ENCODE data around the gene SIL1.
"Not testable (repeated sequence)": the region's sequence is repeated elsewhere in the genome, so short reads cannot be mapped to it uniquely, and the experiment has no call there.

Gene SIL1

DNA sequence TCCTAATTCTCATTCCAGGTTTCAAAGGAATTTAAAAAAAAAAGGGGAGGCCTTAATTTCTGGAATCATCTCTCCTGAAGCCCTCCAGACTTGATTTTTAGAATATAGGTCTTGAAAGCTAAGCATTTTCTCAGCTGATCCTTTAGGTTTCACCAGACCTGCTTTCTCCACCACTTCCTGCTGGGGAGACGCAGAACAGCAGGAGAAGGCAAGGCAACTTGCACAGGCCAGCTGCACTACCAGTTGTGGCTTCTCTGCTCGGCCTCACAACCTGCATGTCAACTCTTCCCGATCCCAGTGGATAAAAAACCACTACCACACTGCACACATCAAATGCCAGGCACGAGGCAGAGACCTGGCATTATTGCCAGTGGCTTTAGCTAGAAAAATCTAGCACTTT is 119.8 kb downstream of the SIL1 start:
- Histone ChIP-seq H3K4me1 (ENCODE audit: control insufficient read depth in 1 of 2, insufficient read depth in 1 of 2, low read depth in 1 of 2, low read length in 1 of 2) (peaks cover 15 to 23% of the 10 kb centered on the region in 2 experiments), H3K27me3 (no peaks in the 10 kb centered on the region), H3K36me3 (no peaks in the 10 kb centered on the region)

DNA sequence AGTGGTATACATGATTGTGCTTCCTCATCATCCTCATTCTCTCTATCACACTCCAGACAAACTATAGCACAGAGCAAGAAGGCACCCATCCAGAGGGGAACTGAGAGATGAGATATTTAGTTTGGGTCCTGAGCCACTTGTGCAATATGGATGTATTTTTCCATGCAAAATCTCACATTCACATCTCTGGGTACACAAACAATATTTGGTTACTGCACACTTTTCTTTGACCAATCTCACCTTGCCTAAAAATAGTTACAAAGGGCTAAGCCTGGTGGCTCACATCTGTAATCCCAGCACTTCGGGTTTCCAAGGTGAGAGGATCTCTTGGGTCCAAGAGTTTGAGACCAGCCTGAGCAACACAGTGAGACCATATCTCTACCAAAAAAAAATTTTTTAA is 120.3 kb downstream of the SIL1 start:
- no peaks in the 10 kb centered on the region for H3K27me3 ChIP-seq
- TF ChIP-seq, protein P1, sequence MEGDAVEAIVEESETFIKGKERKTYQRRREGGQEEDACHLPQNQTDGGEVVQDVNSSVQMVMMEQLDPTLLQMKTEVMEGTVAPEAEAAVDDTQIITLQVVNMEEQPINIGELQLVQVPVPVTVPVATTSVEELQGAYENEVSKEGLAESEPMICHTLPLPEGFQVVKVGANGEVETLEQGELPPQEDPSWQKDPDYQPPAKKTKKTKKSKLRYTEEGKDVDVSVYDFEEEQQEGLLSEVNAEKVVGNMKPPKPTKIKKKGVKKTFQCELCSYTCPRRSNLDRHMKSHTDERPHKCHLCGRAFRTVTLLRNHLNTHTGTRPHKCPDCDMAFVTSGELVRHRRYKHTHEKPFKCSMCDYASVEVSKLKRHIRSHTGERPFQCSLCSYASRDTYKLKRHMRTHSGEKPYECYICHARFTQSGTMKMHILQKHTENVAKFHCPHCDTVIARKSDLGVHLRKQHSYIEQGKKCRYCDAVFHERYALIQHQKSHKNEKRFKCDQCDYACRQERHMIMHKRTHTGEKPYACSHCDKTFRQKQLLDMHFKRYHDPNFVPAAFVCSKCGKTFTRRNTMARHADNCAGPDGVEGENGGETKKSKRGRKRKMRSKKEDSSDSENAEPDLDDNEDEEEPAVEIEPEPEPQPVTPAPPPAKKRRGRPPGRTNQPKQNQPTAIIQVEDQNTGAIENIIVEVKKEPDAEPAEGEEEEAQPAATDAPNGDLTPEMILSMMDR (IDR thresholded peaks at IDR 0.05), result no peak
- H3K27ac ChIP-seq, result no peak overlapping the region
- no peaks in the 10 kb centered on the region for H3K9me3 ChIP-seq
- peaks cover 15 to 23% of the 10 kb centered on the region in 2 experiments for H3K4me1 ChIP-seq (ENCODE audit: control insufficient read depth in 1 of 2, insufficient read depth in 1 of 2, low read depth in 1 of 2, low read length in 1 of 2)
- H3K36me3 ChIP-seq, result no peaks in the 10 kb centered on the region
- no peak overlapping the region for H3K4me3 ChIP-seq (ENCODE audit: low read depth in 1 of 2, low read length in 1 of 2)

More for the DNA sequence above, 119.8 kb downstream of the SIL1 start:
- TF ChIP-seq, protein P1 (IDR thresholded peaks at IDR 0.05), result no peak
- no peak overlapping the region for H3K27ac ChIP-seq
- H3K9me3 ChIP-seq, result no peaks in the 10 kb centered on the region
- no peak overlapping the region for H3K4me3 ChIP-seq (ENCODE audit: low read depth in 1 of 2, low read length in 1 of 2)

DNA sequence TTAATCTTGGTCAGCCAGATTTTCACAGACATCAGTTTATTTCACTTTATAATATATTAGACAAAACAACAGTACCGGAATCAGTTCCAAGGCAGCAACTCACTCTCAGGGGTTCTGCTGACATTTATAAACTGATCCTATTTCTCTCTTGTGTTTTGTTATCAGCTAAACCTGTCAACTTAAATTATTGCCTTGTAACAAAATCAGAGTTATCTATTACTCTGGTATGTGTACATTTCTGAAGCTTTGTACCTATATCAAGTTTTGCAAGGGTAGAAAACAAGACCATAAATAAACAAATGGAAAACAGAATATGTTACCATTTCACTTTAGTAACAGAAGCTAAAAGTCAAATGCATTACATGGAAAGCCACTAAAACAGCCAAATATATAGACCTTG is 122.1 kb downstream of the SIL1 start:
- Histone ChIP-seq H3K27ac (no peak overlapping the region), H3K4me3 (ENCODE audit: low read depth in 1 of 2, low read length in 1 of 2) (no peak overlapping the region), H3K36me3 (no peaks in the 10 kb centered on the region), H3K27me3 (no peaks in the 10 kb centered on the region), H3K4me1 (ENCODE audit: control insufficient read depth in 1 of 2, insufficient read depth in 1 of 2, low read depth in 1 of 2, low read length in 1 of 2) (peaks cover 15 to 23% of the 10 kb centered on the region in 2 experiments), H3K9me3 (no peaks in the 10 kb centered on the region)
- TF ChIP-seq, protein P1 (IDR thresholded peaks at IDR 0.05), result no peak

DNA sequence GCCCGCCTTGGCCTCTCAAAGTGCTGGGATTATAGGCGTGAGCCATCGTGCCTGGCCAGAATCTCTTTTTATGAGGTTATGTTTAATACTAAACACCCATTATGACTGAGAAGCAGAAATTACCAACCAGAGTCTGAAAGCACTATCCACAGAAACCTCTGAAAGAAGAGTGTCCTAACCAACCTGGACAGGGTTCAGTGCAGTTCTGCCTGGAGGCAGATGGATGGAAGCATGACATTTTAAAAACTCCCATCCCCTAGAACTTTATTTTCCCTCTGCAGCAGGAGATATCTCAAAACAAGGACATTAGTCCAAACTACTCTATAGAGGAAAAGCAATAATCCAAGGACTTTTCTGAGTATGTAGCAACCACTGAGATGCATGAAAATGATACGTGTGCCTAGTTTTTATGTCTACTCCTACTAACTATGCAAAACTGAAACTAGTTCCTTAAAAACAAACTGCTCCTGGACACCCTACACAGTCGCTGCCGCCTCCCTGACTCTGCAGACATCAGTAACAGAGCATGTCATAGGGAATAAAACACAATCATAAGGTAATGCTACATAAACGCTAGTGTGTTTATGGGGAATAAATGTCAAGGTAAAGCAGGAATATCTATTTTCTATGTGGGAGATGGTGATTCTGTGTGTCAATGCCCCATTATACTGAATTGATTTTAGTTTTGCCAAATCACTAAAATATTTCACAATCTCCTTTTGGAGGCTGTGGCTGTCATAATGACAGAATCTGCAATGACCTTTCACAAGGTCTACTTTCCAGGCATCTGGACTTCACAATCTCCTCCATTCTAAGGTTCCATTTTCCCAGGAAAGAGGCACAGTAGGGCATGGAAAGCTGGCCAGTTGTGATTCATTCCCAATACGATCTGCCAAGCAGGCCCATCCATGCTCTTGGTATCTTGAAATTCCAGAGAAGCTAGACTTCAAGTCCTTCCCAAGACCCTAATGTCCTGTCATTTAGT is 122.8 kb downstream of the SIL1 start:
- no peaks in the 10 kb centered on the region for H3K36me3 ChIP-seq
- TF ChIP-seq, protein P1 (IDR thresholded peaks at IDR 0.05), result no peak
- H3K4me3 ChIP-seq (ENCODE audit: low read depth in 1 of 2, low read length in 1 of 2), result no peak overlapping the region
- H3K9me3 ChIP-seq, result no peaks in the 10 kb centered on the region
- peaks cover 15 to 23% of the 10 kb centered on the region in 2 experiments for H3K4me1 ChIP-seq (ENCODE audit: control insufficient read depth in 1 of 2, insufficient read depth in 1 of 2, low read depth in 1 of 2, low read length in 1 of 2)
- H3K27ac ChIP-seq, result peak overlapping the region; percentile 38
- no peaks in the 10 kb centered on the region for H3K27me3 ChIP-seq

DNA sequence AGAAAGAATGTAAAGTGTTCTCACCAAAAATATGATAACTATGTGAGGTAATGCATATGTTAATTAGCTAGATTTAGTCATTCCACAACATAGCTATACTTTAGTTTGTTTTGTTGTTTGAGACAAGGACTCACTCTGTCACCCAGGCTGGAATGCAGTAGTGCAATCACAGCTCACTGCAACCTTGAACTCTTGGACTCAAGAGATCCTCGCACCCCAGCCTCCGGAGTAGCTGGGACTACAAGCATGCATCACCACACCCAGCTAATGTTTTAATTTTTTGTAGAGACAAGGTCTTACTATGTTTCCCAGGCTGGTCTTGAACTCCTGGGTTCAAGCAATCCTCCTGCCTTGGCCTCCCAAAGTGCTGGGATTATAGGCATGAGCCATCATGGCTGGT is 124.2 kb downstream of the SIL1 start:
- H3K9me3 ChIP-seq; H3K36me3 ChIP-seq; H3K27ac ChIP-seq; H3K4me3 ChIP-seq (ENCODE audit: low read depth in 1 of 2, low read length in 1 of 2); H3K27me3 ChIP-seq: not testable (repeated sequence)
- H3K4me1 ChIP-seq (ENCODE audit: control insufficient read depth in 1 of 2, insufficient read depth in 1 of 2, low read depth in 1 of 2, low read length in 1 of 2), result peaks cover 15 to 23% of the 10 kb centered on the region in 2 experiments

DNA sequence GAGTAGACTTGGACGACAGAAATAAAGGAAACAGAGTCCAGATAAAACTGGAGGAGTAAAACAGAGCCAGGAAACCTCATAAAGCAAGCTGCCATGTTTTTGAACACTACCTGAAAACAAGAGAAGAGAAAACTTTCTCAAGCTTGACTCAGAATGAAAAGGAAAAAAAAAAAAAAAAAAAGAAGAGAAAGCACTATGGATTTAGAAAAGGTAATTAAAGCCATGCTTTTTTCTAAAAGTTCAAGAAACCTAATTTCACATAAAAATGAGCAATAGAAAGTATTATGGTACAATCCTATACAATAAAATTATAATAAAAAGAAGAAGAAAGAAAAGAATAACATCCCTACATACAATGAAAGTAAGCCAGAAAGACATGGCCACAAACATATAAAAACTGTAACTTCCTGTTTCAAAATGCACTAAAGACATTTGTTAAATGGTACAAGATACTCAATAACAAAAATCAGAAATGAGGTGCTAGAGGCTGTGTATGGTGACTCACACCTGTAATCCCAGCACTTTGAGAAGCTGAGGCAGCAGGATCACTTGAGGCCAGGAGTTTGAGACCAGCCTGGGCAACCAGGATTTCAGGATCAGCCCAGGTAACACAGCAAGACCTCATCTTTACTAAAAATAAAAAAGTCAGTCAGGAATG is 129.5 kb downstream of the SIL1 start:
- H3K36me3 ChIP-seq, result no peaks in the 10 kb centered on the region
- TF ChIP-seq, protein P1 (IDR thresholded peaks at IDR 0.05), result no peak
- H3K27ac ChIP-seq, result no peak overlapping the region
- H3K9me3 ChIP-seq, result no peaks in the 10 kb centered on the region
- no peaks in the 10 kb centered on the region for H3K27me3 ChIP-seq
- no peak overlapping the region for H3K4me3 ChIP-seq (ENCODE audit: low read depth in 1 of 2, low read length in 1 of 2)
- peaks cover 4 to 11% of the 10 kb centered on the region in 2 experiments for H3K4me1 ChIP-seq (ENCODE audit: control insufficient read depth in 1 of 2, insufficient read depth in 1 of 2, low read depth in 1 of 2, low read length in 1 of 2)

Measured in neutrophil (primary cell).